Stimulated activated naive B cell treated with anti-CD40 and anti-IgM and Interleukin-4, amounts not matched to agents 10 μg/mL and 1 μg/mL and 100 μg/mL, for 72 hours (primary cell): ENCODE results near the gene KRT36.

Experiments
- ATAC-seq, 2 donors: fragments of 150-1000 bp; cut with Tn5 transposase; replicated peaks; 2 replicates each; pipeline ENCODE4 v1.10.0; 2021; ENCODE audit warnings: moderate library complexity in 1 of 2
- DNase-seq: peaks from one replicate; pipeline ENCODE4 v3.0.0; 2021
- H3K27ac Mint-ChIP-seq: one replicate; pipeline ENCODE4 v1.8.0; 2022; ENCODE audit warnings: mild to moderate bottlenecking, mixed read lengths
- H3K27me3 Mint-ChIP-seq, 2 donors: one replicate each; pipeline ENCODE4 v1.8.0; 2022; ENCODE audit warnings: mixed read lengths in 2 of 2
- H3K36me3 Mint-ChIP-seq, 2 donors: one replicate each; pipeline ENCODE4 v1.8.0; 2022; ENCODE audit warnings: mixed read lengths in 2 of 2, mild to moderate bottlenecking in 1 of 2
- H3K4me1 Mint-ChIP-seq, 2 donors: one replicate each; pipeline ENCODE4 v1.8.0; 2022; ENCODE audit warnings: mixed read lengths in 2 of 2, mild to moderate bottlenecking in 1 of 2
- H3K4me3 Mint-ChIP-seq, 2 donors: one replicate each; pipeline ENCODE4 v1.8.0; 2022; ENCODE audit warnings: mild to moderate bottlenecking in 2 of 2, mixed read lengths in 2 of 2, moderate library complexity in 1 of 2
- H3K9me3 Mint-ChIP-seq, 2 donors: one replicate each; pipeline ENCODE4 v1.8.0; 2022; ENCODE audit warnings: mixed read lengths in 2 of 2, mild to moderate bottlenecking in 1 of 2

The KRT36 gene

GRCh38 chr17:41528959-41529353 lies 39.2 kb upstream of the KRT36 start:
- H3K4me3 Mint-ChIP-seq = no peak overlapping the region

DNA sequence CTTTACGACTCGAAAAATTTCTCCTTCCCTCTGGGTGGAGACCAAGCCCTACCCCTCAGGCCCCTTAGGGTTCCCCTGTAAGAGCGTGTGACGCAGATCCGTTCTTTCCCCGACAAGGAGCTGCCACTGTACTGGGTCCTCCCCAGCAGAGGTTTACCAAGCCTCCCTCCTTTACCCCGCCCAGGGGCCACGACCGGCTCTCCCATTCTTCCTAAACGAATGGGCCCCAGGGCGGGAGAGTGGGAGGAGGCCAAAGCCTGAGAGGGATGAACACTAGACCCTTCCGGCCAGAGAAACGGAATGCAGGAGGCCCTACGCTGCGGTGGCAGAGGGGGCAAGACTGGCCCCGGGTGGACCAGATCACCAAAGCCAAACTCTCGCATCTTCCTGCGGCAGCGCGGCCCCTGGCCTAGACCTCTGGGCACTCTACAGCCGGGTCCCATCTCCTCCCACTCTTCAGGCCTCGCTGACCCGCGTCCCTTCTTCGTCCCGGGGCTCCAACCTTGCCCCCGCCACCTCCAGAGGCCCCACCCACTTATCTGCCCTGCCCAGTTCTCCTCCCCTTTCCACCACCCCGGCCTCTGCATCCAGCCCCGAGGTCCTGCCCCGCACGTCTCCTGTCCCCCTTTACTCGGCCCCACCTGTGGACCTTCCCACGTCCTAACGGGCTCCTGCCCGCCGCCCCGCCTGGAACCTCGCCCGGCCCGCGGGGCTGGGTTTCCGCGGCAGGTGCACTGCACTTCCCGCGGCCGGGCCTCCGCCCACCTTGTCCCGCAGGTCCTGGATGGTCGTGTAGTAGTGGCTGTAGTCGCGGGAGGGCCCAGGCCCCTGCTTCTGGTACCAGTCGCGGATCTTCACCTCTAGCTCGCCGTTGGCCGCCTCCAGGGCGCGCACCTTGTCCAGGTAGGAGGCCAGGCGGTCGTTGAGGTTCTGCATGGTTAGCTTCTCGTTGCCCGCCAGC lies 37.6 kb upstream of the KRT36 start:
- H3K9me3 Mint-ChIP-seq = no peaks in the 10 kb centered on the region
- no peaks in the 10 kb centered on the region for H3K36me3 Mint-ChIP-seq
- peak in 1 of 2 donors; percentile 36 for ATAC-seq
- no peak for DNase-seq
- H3K4me3 Mint-ChIP-seq = peak overlapping the region; percentile 41 to 51
- peaks cover 14 to 20% of the 10 kb centered on the region in 2 donors for H3K4me1 Mint-ChIP-seq
- peaks cover 64 to 81% of the 10 kb centered on the region in 2 donors for H3K27me3 Mint-ChIP-seq
- H3K27ac Mint-ChIP-seq = no peak overlapping the region

More at GRCh38 chr17:41528959-41529353, 39.2 kb upstream of the KRT36 start:
- no peaks in the 10 kb centered on the region for H3K9me3 Mint-ChIP-seq
- peaks cover 14 to 20% of the 10 kb centered on the region in 2 donors for H3K4me1 Mint-ChIP-seq
- H3K36me3 Mint-ChIP-seq = no peaks in the 10 kb centered on the region
- DNase-seq = no peak
- ATAC-seq = no peak
- no peak overlapping the region for H3K27ac Mint-ChIP-seq
- peaks cover 79 to 85% of the 10 kb centered on the region in 2 donors for H3K27me3 Mint-ChIP-seq

- Mint-ChIP-seq H3K27ac (no peak overlapping the region), H3K27me3 (peaks cover 39 to 66% of the 10 kb centered on the region in 2 donors), H3K36me3 (no peaks in the 10 kb centered on the region), H3K9me3 (no peaks in the 10 kb centered on the region), H3K4me3 (no peak overlapping the region), H3K4me1 (peaks cover 13 to 20% of the 10 kb centered on the region in 2 donors)
- DNase-seq (no peak), ATAC-seq (no peak)
Measured at GRCh38 chr17:41524261-41524660, 34.6 kb upstream of the KRT36 start.

DNA sequence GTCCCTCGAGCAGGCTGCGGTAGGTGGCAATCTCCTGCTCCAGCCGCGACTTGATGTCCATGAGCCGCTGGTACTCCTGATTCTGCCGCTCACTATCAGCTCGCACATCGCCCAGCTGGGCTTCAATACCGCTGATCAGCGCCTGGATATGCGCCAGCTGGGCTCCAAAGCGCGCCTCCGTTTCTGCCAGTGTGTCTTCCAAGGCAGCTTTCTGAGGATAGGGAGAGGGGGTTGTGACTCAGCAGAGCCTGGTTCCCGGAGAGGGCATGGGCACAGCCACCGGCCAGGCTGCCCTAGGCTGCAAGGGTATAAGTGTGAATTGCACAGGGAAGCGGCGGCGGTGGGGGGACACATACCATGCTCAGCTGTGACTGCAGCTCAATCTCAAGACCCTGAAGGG lies 34.1 kb upstream of the KRT36 start:
- Mint-ChIP-seq H3K9me3 (no peaks in the 10 kb centered on the region), H3K4me1 (peaks cover 10 to 20% of the 10 kb centered on the region in 2 donors), H3K27ac (no peak overlapping the region), H3K4me3 (no peak overlapping the region), H3K27me3 (peaks cover 38 to 66% of the 10 kb centered on the region in 2 donors), H3K36me3 (no peaks in the 10 kb centered on the region)
- DNase-seq (no peak), ATAC-seq (no peak)

- ATAC-seq (no peak), DNase-seq (no peak)
- H3K27me3 Mint-ChIP-seq = peaks cover 37 to 66% of the 10 kb centered on the region in 2 donors
- no peak overlapping the region for H3K27ac Mint-ChIP-seq
- no peaks in the 10 kb centered on the region for H3K9me3 Mint-ChIP-seq
- H3K4me1 Mint-ChIP-seq = peaks cover 8 to 15% of the 10 kb centered on the region in 2 donors
- H3K36me3 Mint-ChIP-seq = no peaks in the 10 kb centered on the region
- H3K4me3 Mint-ChIP-seq = no peak overlapping the region
Measured at GRCh38 chr17:41523225-41523593, 33.5 kb upstream of the KRT36 start.

DNA sequence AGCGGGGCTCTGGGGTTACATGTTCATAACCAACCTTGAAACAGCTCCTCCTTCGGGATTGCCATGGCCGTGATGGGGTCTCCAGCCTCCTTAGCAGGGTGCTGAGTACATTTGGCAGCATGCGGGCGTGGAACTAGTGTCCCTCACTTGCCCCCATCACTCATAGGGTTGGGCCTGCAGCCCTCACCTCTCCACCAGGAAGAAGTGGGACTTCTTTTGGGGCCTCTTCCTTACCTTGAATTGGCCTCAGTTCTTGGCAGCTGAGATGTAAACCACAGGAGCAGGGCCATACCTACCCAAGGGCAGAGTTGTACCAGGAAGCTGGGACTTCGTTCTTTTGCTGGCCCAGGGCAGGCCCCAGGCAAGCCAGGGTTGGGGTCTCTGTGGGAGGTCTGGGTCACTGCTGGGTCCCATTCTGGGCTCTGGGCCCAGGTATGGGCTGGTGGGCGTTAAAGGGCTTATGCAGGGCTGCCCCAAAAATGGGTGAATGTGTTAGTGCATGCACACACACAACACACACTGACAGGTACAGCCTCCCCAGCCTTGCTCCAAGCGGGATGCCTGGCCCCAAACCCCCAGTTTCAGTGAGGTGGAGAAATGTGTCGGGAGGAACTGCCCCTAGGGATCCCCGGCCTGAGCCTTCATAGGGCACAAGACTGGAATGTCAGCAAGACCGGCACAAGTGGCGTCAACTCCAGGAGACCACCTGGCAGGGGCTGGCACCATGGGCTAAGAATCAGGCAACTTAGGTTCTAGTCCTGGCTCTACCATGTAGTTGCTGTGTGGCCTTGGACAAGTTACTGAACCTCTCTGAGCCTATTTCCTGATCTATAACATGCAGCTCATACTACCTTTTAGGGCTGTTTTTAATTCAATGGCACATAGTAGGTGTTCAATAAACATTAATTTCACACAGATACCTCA lies 32.9 kb upstream of the KRT36 start:
- no peak overlapping the region for H3K4me3 Mint-ChIP-seq
- no peaks in the 10 kb centered on the region for H3K9me3 Mint-ChIP-seq
- ATAC-seq (no peak), DNase-seq (no peak)
- H3K27ac Mint-ChIP-seq = no peak overlapping the region
- no peaks in the 10 kb centered on the region for H3K36me3 Mint-ChIP-seq
- H3K4me1 Mint-ChIP-seq = peaks cover 7 to 9% of the 10 kb centered on the region in 2 donors
- peaks cover 34 to 61% of the 10 kb centered on the region in 2 donors for H3K27me3 Mint-ChIP-seq

DNA sequence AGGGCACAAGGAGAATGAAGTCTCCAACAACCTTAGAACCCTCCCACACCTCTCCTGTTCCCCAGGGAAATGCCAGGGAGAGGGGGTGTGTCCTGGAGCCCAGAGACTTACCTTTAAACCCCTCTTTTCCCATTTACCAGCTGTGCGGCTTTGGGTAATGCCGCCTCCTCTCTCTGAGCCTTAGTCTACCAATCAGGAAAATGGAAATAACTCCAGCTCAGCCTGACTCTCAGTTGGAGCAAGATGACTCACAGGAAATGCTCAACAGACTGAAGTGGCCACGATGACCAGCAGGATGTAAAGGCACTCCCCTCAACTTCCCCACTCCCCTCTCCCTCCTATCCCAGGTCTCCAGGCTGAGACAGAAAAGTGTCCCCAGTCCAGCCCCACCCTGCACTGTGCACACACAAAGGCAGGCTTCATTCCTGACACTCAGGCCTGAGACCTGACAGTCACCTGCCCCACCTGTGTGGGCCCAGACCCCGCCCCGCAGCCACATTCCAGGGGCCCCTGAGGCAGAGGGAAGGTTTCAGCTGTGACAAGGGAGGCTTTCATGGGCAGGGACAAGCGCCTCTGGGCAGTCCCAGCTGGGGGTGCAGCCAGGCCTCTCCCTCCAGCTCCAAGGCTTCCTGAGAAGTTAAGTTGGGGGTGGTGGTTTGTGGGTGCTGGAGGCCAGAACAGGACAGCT lies 32.0 kb upstream of the KRT36 start:
- Mint-ChIP-seq H3K4me3 (no peak overlapping the region), H3K36me3 (no peaks in the 10 kb centered on the region), H3K4me1 (peaks cover 0 to under 1% of the 10 kb centered on the region in 2 donors), H3K27me3 (peaks cover 31 to 60% of the 10 kb centered on the region in 2 donors), H3K27ac (no peak overlapping the region), H3K9me3 (no peaks in the 10 kb centered on the region)
- no peak for DNase-seq
- ATAC-seq = no peak

DNA sequence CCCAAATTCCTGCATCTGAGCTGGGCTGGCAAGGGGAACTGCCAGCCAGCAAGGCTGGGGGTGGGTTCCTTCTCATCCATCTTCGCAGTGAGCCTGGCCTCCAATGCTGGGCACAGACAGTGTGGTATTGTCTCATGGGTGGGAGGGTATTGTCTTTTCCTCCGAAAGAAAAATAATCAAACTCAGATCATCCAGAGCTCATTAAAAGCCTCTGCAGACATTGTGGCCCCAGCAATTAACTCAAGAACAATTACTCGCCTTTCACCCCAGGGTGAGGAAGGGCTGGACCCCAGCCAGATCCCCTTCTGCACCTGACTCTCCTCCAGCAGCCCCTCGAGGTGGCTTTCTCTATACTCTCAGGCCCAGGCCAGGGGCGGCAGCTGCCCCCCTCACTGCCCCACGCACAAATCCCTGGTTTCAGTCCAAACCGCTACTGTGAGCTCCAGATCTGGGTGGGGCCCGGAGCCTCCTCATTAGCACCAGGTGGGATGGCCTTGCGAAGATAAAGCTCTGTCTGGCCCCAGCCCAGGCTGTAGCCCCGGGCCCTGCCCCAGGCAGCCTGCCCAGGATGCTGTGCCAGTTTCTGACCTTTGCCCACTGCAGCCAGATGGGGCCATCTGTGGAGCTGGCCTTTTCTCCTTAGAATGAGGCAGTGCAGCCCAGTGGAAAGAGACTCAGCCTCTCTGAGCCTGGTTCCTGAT lies 31.3 kb upstream of the KRT36 start:
- no peaks in the 10 kb centered on the region for H3K4me1 Mint-ChIP-seq
- DNase-seq = no peak
- no peak overlapping the region for H3K27ac Mint-ChIP-seq
- ATAC-seq = no peak
- no peak overlapping the region for H3K4me3 Mint-ChIP-seq
- peaks cover 34 to 65% of the 10 kb centered on the region in 2 donors for H3K27me3 Mint-ChIP-seq
- no peaks in the 10 kb centered on the region for H3K9me3 Mint-ChIP-seq
- no peaks in the 10 kb centered on the region for H3K36me3 Mint-ChIP-seq

DNA sequence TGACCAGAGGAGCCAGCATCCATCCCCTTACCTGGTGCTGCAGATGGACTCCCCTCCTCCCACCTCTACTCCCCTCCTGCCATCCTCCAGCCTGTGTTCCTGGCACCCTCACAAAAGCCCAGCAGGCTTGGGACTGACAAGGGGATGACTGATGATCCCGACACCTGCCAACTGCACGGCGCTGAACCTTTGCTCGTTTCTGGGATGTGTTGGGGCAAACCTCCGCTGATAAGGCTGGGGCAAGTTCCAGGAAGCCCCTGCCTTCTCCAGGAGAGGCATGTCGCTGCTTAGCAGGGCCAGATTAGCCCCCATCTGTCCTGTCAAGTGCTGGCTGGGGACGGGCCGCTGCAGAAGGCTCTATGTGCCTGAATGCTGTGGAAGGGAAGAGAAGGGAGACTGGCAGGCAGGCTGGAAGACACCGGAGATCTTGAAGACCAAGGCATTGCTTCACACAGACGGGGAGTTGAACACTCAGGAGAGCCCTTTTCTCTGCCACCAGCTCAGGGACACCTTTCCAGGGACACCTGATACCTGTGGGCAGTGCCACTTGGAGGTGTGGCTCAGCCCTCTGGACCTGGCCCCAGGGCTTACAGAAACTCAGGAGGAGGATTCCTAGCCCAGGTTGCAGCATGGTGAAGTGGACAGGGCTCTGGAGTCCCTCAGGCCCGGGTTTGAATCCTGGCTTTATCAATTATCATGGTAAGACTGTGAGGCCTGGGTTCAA lies 30.0 kb upstream of the KRT36 start:
- DNase-seq (no peak), ATAC-seq (no peak)
- Mint-ChIP-seq H3K27me3 (peaks cover 29 to 66% of the 10 kb centered on the region in 2 donors), H3K36me3 (no peaks in the 10 kb centered on the region), H3K4me1 (no peaks in the 10 kb centered on the region), H3K4me3 (no peak overlapping the region), H3K27ac (no peak overlapping the region), H3K9me3 (no peaks in the 10 kb centered on the region)

GRCh38 chr17:41518789-41519449 lies 29.2 kb upstream of the KRT36 start, which contains the start of gene KRT15:
Gene KRT15 (minus strand): TSS chr17:41518890. CDS start chr17:41518827, 63 bp downstream.
- Mint-ChIP-seq H3K27ac (no peak within 1 kb of the TSS), H3K4me3 (no peak within 1 kb of the TSS)
- ATAC-seq = no peak

GRCh38 chr17:41518031-41518430 lies 28.3 kb upstream of the KRT36 start:
- no peaks in the 10 kb centered on the region for H3K4me1 Mint-ChIP-seq
- DNase-seq (no peak), ATAC-seq (no peak)
- H3K4me3 Mint-ChIP-seq = no peak overlapping the region
- H3K27me3 Mint-ChIP-seq = peaks cover 24 to 57% of the 10 kb centered on the region in 2 donors
- H3K36me3 Mint-ChIP-seq = no peaks in the 10 kb centered on the region
- H3K9me3 Mint-ChIP-seq = no peaks in the 10 kb centered on the region
- H3K27ac Mint-ChIP-seq = no peak overlapping the region

More at GRCh38 chr17:41518789-41519449, 29.2 kb upstream of the KRT36 start, which contains the start of gene KRT15:
- no peaks in the 10 kb centered on the region for H3K4me1 Mint-ChIP-seq
- no peaks in the 10 kb centered on the region for H3K36me3 Mint-ChIP-seq
- H3K9me3 Mint-ChIP-seq = no peaks in the 10 kb centered on the region
- peaks cover 24 to 65% of the 10 kb centered on the region in 2 donors for H3K27me3 Mint-ChIP-seq
- no peak for DNase-seq

- peaks cover 0 to 6% of the 10 kb centered on the region in 2 donors for H3K4me1 Mint-ChIP-seq
- no peaks in the 10 kb centered on the region for H3K9me3 Mint-ChIP-seq
- H3K27me3 Mint-ChIP-seq = peaks cover 24 to 62% of the 10 kb centered on the region in 2 donors
- ATAC-seq (no peak), DNase-seq (no peak)
- H3K27ac Mint-ChIP-seq = no peak overlapping the region
- no peaks in the 10 kb centered on the region for H3K36me3 Mint-ChIP-seq
- H3K4me3 Mint-ChIP-seq = no peak overlapping the region
Measured at GRCh38 chr17:41516830-41517283, 27.1 kb upstream of the KRT36 start.
